ENCODE measurements around the gene C1QBP. TPM values are rescaled to one million over a fixed set of nuclear protein-coding genes. Genes with fewer than 3 reads are reported as not detected.

Gene C1QBP
- total RNA-seq, 2 donors from 2014 or later = 234 to 350 TPM

GRCh38 chr17:5416901-5417300, 22.1 kb downstream of the C1QBP start:
- peak overlapping the region; percentile 50 to 64 for H3K27ac Mint-ChIP-seq
- peaks cover 39 to 43% of the 10 kb centered on the region in 2 donors for H3K36me3 Mint-ChIP-seq
- no peak for ATAC-seq
- DNase-seq (ENCODE audit: low spot score in 2 of 2) = no peak
- H3K9me3 Mint-ChIP-seq = no peaks in the 10 kb centered on the region

GRCh38 chr17:5413682-5414081, 25.3 kb downstream of the C1QBP start:
- ATAC-seq = peak; percentile 76 to 81
- Mint-ChIP-seq H3K36me3 (peaks cover 21 to 24% of the 10 kb centered on the region in 2 donors), H3K27ac (peak overlapping the region; percentile 57 to 67), H3K9me3 (no peaks in the 10 kb centered on the region)
- DNase-seq (ENCODE audit: low spot score in 2 of 2) = no peak

- no peak for ATAC-seq
- DNase-seq (ENCODE audit: low spot score in 2 of 2) = no peak
- Mint-ChIP-seq H3K9me3 (no peaks in the 10 kb centered on the region), H3K36me3 (peaks cover 17 to 18% of the 10 kb centered on the region in 2 donors), H3K27ac (no peak overlapping the region)
Observed at GRCh38 chr17:5410594-5411272, 28.2 kb downstream of the C1QBP start.

GRCh38 chr17:5408186-5408585, 30.8 kb downstream of the C1QBP start:
- peaks cover 13 to 17% of the 10 kb centered on the region in 2 donors for H3K36me3 Mint-ChIP-seq
- DNase-seq (ENCODE audit: low spot score in 2 of 2) (no peak), ATAC-seq (no peak)
- no peak overlapping the region for H3K27ac Mint-ChIP-seq
- H3K9me3 Mint-ChIP-seq = no peaks in the 10 kb centered on the region

- Mint-ChIP-seq H3K27ac (no peak overlapping the region), H3K36me3 (peaks cover 0 to under 1% of the 10 kb centered on the region in 2 donors)
Observed at GRCh38 chr17:5405400-5405799, 33.6 kb downstream of the C1QBP start.

GRCh38 chr17:5399767-5400166, 39.2 kb downstream of the C1QBP start:
- Mint-ChIP-seq H3K36me3 (peaks cover 0 to 19% of the 10 kb centered on the region in 2 donors), H3K9me3 (no peaks in the 10 kb centered on the region), H3K27ac (peak overlapping the region in 1 of 2 donors; percentile 44)
- ATAC-seq (no peak), DNase-seq (ENCODE audit: low spot score in 2 of 2) (no peak)

More at GRCh38 chr17:5405400-5405799, 33.6 kb downstream of the C1QBP start:
- ATAC-seq = no peak
- H3K9me3 Mint-ChIP-seq = no peaks in the 10 kb centered on the region
- DNase-seq (ENCODE audit: low spot score in 2 of 2) = no peak

- H3K9me3 Mint-ChIP-seq = no peaks in the 10 kb centered on the region
- DNase-seq (ENCODE audit: low spot score in 2 of 2) (no peak), ATAC-seq (peak; percentile 22 to 84)
- H3K36me3 Mint-ChIP-seq = peaks cover 11 to 29% of the 10 kb centered on the region in 2 donors
- H3K27ac Mint-ChIP-seq = no peak overlapping the region
Observed at GRCh38 chr17:5396612-5397011, 42.3 kb downstream of the C1QBP start.

GRCh38 chr17:5391678-5392077, 47.3 kb downstream of the C1QBP start:
- Mint-ChIP-seq H3K9me3 (no peaks in the 10 kb centered on the region), H3K36me3 (peaks cover 11 to 37% of the 10 kb centered on the region in 2 donors)
- no peak for ATAC-seq

More at GRCh38 chr17:5391678-5392077, 47.3 kb downstream of the C1QBP start:
- DNase-seq (ENCODE audit: low spot score in 2 of 2) = no peak
- H3K27ac Mint-ChIP-seq = peak overlapping the region in 1 of 2 donors; percentile 17

Other genes starting within 250 kb of the C1QBP start
- 1 to 10 TPM; 3.3 to 8.2 TPM for gene ZNF594, start 247.3 kb downstream of the C1QBP start, total RNA-seq
- gene SCIMP, start 204.3 kb downstream of the C1QBP start, total RNA-seq = under 1 TPM in 1 of 2 donors, not detected in 1; 0.14 TPM
- gene RABEP1, start 156.9 kb downstream of the C1QBP start, total RNA-seq = 10 to 100 TPM; 49.7 to 52.1 TPM
- gene NUP88, start 19.5 kb downstream of the C1QBP start, total RNA-seq = 100 to 1,000 TPM; 121 to 136 TPM
- 10 to 100 TPM; 49.1 to 61.3 TPM for gene RPAIN, start 19.0 kb downstream of the C1QBP start, total RNA-seq
- 10 to 100 TPM; 15.8 to 32.7 TPM for gene DHX33, start 29.8 kb upstream of the C1QBP start, total RNA-seq
- 10 to 100 TPM; 58.3 to 63.8 TPM for gene DERL2, start 47.0 kb upstream of the C1QBP start, total RNA-seq
- 10 to 100 TPM; 26.4 to 46.6 TPM for gene MIS12, start 47.4 kb upstream of the C1QBP start, total RNA-seq
- gene NLRP1, start 145.4 kb upstream of the C1QBP start, total RNA-seq = 10 to 100 TPM; 47.0 to 55.1 TPM

All from activated naive CD4-positive, alpha-beta T cell treated with anti-CD3 and anti-CD28 coated beads, Interleukin-2, amount 50 U/mL, for 72 hours (primary cell).